ENCODE data around the gene SLC25A34.

GRCh38 chr1:15692121-15692682 lies 43.9 kb upstream of the SLC25A34 start:
- TF ChIP-seq CTCF (IDR thresholded peaks at IDR 0.05) (no peak), POLR2A (IDR thresholded peaks at IDR 0.05) (no peak)

Measured in thyroid gland (tissue), 4 donors.